HG02973 (cell line): ENCODE results near the gene AMBP.

Source experiments
- ATAC-seq: cut with Tn5 transposase; IDR thresholded peaks from one replicate; pipeline ENCODE4 v1.9.1; 2021; ENCODE audit warnings: moderate library complexity; ENCODE audit not compliant: unreplicated experiment

The AMBP gene

GRCh38 chr9:114012126-114012525 is 66.0 kb downstream of the AMBP start:
- no peak for ATAC-seq

GRCh38 chr9:114011313-114011712 is 66.8 kb downstream of the AMBP start:
- ATAC-seq, result no peak
